Stimulated activated CD8-positive, alpha-beta memory T cell treated with anti-CD3 and anti-CD28 coated beads, Interleukin-15, amount 100 ng/mL, for 4 hours (primary cell): ENCODE results near the gene MARK4.
"Not testable (repeated sequence)": the region's sequence is repeated elsewhere in the genome, so short reads cannot be mapped to it uniquely, and the experiment has no call there.

ENCODE experiments used
- DNase-seq, 2 donors: peaks; one replicate each; pipeline ENCODE4 v3.0.0-alpha.2; 2020; ENCODE audit warnings: low read depth in 2 of 2

Gene MARK4

DNA sequence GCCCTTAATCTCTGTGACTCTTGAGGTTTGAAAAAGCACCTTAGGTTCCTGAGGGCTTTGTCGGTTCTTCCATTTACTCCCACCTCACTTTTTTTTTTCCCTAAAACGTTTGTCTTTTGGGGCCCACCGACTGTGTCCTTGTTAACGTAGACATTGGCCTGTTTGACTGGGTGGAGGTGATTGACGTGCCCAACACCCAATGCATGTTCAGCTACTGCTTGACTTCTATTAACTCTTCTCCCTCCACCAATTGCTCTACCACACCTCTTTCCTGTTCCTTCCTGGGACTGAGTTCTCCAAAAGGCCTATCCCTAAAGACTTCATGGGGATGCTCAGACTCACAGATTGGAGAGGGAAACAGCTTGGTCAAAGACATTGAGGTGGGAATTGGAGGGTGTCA, 54.4 kb downstream of the MARK4 start:
- no peak for DNase-seq

DNA sequence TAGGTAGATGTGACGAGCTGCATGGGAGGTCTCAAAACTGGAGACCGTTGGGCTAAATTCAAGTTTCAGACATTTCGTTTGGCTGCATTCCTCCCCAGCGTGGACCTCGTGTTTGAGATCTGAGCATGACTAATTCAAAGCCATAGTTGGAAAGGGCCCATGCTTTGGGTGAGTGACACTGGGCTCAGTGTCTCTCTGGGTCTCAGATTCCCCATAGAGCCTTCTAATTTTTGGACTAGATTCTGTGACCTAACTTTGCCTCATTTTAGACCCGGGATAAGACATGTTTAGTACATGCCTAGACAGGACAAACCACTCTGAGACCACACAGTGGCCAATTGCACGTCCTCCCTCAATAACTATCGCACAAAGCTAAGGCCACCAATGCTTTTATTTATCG, 55.0 kb downstream of the MARK4 start:
- DNase-seq = no peak

DNA sequence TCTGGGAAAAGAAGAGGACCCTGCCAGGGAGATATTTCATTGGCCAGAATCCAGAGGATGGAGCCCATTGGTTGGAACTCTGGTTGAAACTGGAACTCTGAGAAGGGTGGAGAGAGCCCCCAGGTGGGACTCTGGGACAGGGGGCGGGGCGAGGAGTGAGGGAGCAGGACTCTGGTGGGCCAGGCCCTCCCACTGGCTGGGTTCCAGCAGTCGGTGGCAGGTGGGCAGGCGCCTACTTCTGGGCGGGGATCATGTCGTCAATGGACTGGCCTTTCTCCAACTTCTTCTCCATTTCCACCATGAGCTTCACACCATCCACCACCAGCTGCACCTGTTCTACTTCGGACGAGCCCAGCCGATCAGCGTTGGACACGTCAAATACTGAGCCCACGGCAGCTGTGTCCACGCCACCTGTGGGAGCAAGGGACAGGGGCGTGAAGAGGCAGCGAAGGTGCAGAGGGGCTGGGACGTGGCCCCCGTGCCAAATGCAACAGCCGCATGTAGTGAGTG, 55.5 kb downstream of the MARK4 start:
- no peak for DNase-seq

DNA sequence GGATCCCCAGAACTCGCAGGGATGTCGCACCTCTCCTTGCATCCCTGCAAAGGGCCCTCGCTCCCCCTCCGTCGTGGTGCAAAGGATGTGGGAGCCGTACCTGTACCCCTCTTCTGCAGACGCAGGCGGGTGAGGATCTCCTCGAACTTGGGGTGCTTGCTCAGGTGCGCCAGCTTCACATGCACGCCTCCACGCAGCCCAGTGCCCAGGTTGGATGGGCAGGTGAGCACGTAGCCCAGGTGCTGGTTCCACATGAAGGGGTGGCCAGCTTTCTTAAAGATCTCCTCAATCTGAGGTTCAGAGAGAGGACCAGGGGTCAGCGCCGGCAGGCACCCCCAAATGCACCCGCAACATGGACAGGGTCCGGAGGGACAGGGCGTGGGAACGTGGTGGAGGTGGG, 56.3 kb downstream of the MARK4 start:
- no peak for DNase-seq

DNA sequence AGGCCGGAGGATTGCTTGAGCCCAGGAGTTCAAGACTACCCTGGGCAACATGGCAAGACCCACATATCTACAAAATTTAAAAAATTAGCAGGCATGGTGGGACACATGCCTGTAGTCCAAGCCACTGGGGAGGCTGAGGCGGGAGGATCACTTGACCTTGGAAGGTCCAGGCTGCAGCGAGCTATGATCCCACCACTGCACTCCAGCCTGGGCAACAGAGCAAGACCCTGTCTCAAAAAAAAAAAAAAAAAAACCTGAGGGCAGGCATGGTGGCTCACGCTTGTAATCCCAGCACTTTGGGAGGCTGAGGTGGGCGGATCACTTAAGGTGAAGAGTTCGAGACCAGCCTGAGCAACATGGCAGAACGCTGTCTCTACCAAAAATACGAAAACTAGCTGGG, 58.3 kb downstream of the MARK4 start:
- DNase-seq = not testable (repeated sequence)

DNA sequence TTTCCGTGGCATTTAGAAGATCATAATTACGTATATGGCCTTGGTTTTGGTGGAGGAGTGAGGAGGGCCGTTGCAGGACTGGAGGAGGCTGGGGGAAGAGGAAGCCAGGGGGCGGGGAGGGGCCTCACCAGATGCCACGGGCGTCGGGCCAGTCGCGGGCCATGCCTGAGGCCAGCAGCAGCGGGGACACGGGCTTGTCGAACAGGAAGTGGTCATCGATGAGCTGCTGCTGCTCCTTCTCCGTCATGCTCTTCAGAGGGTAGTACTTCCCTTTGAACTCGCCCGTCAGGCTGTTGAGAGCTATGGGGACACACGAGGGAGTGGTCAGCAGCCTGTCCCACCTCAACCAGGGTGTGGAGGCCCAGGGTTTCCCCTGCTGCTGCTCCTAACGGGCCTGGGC, 60.5 kb downstream of the MARK4 start:
- DNase-seq = no peak

DNA sequence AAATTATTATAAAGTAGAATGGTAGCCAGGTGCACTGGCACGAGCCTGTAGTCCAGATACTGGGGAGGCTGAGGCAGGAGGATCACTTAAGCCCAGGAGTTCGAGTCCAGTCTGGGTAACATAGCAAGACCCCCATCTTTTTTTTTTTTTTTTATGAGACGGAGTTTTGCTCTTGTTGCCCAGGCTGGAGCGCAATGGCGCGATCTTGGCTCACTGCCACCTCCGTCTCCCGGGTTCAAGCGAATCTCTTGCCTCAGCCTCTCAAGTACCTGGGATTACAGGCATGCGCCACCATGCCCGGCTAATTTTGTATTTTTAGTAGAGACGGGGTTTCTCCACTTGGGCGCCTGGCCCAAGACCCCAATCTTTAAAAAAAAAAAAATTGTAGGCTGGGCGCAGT, 61.2 kb downstream of the MARK4 start:
- not testable (repeated sequence) for DNase-seq

DNA sequence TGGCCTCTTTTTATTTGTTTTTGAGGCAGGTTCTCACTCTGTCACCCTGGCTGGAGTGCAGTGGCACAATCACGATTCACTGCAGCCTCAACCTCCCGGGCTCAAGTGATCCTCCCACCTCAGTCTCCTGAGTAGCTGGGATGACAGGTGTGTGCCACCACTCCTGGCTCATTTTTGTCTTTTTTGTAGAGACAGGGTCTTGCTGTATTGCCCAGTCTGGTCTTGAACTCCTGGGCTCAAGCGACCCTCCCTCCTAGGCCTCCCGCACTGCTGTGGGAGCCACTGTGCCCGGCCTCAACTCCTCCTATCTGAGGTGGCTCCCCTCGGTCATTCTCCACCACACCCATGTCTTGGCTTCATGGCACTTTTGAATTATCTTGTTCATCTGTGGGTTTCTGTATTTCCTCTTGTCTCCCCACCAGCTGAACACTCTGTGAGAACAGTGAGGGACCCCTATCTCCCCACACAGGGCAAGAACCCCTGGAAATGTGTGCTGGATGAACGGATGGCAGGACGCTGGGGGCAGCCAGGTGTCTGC, 63.7 kb downstream of the MARK4 start:
- no peak for DNase-seq

DNA sequence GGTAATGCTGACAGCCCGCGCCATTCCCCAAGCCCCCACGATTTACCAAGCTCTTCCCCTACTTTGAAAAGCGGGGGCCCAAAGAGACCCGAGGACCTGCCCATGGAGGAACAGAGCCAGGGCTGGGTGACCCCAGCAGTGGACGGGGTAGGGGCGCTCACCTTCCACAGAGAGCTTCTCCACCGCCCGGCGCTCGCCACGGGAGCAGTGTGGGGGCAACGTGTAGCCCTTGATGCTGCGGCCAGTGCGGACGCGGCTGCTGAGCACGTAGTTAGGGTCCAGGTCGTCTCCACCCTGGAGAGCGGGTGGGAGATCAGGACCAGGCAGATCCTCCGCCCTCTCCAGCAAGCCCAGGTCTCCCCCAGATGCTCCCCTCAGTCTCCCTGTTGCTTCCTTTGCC, 64.2 kb downstream of the MARK4 start:
- DNase-seq = no peak

DNA sequence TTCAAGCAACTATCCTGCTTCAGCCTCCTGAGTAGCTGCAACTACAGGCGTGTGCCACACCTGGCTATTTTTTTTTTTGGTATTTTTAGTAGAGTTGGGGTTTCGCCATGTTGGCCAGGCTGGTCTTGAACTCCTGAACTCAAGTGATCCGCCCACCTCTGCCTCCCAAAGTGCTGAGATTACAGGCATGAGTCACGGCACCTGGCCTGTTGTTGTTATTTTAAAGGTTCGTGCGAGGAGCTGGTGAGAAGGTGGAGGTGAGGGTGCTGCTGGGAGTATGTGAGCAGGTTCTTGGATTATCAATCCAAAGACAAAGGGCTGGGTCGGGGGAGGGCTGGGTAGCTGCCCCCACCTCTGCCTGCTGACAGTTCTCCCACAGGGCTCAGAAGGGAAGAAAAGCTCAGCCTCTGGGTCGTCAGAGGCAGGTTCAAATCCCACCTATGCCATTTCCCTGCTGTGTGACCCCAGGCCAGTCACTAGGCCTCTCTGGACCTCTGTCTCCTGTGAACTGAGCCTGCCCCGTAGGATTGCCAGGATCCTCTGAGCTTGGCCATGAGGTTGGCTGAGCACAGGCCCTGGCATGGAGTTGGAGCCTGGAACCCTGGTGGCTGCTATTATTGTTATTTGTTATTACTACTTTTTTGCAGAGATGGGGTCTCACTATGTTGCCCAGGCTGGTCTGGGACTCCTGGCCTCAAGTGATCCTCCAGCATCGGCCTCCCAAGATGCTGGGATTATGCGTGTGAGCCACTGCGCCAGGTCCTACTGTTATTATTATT, 70.1 kb downstream of the MARK4 start:
- DNase-seq = no peak

DNA sequence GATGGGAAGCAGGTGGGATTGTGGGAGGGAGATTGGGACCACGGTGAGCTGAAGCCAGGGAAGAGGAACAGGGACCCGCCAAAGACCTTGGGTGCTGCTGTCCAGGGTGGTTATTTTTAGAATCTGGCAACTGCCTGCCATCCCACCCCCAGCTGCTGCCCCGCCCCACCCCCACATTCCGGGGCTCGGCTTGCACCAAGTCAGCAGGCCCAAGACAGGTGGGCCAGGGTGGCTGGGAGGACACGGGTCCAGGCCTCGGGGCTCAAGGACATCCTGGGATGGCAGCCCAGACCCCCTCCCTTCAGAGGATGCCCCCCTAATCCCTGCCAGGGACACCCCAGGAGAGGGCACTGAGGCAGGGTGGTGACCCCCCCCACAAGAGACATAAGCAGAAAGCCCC, 70.8 kb downstream of the MARK4 start:
- no peak for DNase-seq

DNA sequence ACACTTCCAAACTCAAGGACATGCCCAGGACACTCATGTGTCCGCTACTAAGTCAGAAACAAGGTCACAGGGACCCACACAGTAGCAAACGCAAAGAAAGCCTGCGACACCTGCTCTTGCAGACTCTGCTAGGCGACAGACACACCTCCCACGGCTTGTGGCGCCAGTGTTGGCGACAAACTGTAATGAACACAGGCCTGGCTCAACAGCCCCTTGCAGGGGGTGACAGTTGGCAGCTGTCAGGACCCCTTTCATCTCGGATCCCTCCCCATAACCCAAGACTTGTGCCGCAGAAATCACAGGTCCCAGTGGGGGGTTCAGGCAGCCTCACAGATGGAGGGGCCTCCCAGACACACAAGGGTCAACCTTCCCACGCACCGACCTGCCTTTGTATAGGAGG, 71.2 kb downstream of the MARK4 start:
- DNase-seq = no peak

DNA sequence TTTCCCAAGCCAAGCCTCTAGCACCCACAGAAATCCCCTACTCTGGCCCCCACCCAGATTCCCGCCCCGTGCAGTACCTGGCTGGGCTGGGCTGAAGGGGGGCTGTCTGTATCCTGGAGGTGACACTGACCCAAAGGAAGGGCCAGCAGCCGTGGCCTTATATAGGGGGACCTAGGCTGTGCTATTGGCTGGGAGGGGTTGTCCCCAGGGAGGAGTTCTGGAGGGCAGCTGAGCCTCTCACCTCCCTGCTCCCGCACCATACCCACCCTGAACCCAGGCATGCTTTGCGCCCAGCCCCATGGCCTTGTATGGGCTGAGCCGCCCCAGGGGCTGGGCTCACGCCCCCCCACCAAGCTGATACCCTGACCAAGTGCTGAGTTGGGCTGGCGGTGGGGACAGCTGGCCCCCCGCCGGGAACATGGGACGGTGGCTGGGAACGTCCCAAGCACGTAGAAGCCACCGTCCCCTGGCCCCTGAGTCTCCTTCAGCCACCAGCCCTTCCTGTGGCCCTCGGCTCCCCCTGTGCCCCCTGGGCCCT, 71.7 kb downstream of the MARK4 start, which contains the start of gene CKM:
TSS of gene CKM (minus strand) at position 132 of the 538 bp plus-strand sequence. CDS start 3,162 bp downstream, outside the sequence.
- DNase-seq = no peak

DNA sequence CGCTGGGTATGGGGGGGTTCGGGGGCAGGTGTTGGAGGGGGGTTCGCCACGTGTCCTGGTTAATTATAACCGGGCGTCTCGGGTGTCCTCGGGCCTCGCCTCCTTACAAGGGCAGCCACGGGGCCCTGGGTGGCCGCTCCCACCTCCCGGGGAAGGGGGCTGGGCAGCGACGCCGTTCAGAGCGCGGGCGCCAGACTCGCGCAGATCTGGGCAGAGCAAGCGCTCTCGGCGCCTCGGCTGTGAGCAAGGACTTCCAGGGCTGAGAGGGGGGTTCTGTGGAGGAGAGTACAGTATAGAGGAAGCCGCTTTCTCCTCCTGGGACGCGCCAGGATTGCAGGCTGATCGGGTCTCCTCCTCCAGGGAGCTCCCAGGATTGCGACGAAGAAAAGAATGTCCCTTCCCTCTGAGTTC, 72.6 kb downstream of the MARK4 start:
- DNase-seq = no peak

DNA sequence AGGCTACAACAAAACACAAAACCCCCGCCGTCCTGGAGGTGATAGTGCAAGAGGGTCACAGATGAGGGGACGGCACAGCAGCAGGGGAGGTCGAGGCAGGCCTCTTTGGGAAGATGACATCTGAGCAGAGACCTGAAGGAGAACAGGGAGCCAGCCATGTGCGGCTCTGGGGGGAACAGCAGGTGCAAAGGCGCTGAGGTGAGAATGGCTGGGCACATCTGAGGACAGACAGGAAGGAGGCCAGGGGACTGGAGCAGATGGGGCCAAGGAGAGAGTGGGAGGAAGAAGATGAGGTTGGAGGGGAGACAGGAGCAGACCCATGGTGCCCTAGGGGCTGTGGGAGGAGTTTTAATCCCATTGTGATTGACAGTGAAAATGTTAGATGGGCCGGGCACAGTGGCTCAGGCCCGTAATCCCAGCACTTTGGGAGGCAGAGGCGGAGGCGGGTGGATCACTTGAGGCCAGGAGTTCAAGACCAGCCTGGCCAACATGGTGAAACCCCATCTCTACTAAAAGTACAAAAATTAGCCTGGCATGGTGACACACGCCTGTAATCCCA, 73.4 kb downstream of the MARK4 start:
- no peak for DNase-seq

DNA sequence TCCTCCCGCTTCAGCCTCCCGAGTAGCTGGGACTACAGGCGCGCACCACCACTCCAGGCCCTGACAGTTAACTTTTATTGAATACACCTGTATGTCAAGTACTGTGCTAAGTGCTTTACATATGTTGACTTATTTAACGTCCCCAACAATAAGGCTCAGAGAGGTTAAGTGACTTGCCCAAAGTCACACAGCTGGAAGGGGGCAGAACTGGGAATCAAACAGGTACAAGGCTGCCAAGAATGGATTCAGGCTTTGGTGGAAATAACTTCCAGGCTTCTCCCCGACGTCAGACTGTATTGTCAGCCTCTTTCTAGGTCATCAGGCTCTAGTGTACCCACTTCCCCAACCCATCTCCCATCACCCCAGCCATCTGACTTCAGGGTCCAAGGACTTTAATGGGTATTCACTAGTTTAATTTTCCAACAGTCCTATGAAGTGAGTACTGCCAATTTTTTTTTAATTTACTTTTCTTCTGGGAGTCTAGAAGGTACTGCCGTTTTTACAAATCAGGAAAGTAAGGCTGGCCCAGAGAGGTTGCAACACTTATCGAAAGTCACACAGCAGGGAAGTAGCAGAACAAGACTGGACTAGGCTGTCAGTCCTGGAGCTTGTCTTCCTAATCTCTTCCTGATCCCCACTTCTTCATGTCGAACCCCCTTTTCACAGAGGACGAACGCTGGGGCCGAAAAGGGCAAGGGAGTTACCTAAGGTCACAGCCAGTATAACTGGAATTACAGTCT, 76.5 kb downstream of the MARK4 start:
- no peak for DNase-seq

DNA sequence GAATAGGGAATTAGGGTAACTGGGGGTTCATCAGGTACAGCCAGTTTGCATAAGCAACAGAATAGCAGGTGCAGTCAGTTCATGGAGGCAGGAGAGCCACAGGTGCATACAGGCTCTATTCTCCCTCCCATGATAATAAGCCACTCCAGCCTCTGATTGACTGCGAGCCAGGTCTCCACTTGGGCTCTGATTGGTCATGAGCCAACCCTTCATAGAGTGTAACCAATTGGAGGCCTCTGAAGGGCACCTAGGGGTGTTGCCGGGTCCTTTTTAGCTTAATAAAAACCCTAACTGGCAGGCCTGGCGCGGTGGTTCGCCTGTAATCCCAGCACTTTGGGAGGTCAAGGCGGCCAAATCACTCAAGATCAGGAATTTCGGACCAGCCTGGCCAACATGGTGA, 80.3 kb downstream of the MARK4 start:
- no peak for DNase-seq

DNA sequence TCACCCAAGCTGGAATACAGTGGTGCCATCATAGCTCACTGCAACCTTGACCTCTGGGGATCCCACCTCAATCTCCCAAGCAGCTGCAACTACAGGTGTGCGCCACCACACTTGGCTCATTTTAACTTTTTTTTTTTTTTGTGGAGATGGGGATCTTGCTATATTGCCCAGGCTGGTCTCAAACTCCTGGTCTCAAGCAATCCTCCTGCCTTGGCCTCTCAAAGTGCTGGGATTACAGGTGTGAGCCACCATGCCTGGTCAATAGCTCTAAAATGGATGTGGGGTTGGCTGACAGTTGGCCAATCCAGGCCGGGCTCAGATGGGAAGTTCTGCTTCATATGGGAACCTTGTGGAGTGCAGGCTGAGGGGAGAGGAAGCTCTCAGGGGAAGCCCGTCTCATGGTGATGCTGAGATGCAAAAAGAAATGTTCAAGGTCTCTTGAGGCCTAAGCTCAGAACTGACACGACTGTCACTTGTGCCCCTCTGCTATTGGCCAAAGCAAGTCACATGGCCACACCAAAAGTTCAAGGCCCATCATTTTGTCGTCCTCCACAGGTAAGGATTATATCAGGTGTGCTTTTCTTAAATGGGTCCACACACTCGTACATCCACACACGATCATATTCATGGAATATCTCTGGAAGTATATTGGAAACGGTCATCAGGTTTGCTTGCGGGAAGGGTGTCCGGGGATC, 82.7 kb downstream of the MARK4 start:
- no peak for DNase-seq

DNA sequence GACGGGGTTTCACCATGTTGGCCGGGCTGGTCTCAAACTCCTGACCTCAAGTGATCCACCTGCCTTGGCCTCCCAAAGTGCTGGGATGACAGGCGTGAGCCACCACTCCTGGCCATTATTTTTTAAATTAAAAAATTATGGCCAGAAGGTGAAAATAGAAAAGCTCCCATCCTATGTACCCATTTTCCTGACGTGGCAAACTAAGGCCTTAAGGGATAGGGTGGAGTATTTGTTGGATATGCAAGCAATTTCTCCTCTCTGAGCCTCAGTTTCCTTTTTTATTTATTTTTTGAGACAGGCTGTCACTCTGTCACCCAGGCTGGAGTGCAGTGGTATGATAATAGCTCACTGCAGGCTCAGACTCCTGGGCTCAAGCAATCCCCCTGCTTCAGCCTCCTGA, 83.8 kb downstream of the MARK4 start:
- DNase-seq = not testable (repeated sequence)

DNA sequence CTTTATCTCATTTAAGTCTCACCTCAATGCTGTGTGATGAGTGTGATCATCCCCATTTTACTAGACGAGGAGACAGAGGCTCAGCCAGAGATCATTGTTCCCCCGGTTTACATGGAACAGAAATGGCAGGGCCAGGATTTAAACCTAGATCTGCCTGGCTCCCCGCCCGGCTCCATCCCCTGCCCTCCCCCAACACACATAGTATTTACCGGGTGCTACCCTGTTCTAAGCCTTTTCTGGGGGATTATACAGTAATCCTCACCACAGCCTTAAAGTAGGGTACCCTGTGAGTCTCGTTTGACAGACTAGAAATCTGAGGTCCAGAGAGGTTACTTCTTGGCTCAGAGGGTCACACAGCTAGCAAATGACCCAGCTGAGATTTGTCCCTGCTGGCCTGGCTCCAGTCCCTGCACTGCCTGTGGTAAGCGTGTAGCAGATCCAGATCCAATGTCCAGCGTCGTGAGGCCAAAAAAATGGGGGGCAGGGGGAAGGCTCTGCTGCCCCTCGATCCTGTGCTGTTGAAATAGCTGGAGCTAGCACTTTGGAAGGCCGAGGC, 85.7 kb downstream of the MARK4 start:
- DNase-seq = no peak

DNA sequence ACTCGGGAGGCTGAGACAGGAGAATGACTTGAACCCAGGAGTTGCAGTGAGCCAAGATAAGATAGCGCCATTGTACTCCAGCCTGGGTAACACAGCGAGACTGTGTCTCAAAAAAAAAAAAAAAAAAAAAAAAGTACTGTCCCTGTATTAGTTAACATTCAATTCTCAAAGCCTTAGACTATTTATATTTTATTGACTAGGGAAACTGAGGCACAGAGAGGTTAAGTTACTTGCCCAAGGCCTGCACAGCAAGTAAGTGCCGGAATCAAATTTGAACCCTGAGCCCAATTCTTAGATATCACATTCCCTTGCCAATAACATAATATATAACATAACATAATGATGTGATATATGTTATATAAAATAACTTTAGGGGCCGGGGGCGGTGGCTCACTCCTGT, 88.6 kb downstream of the MARK4 start:
- no peak for DNase-seq
